Upper lobe of left lung (tissue), 6 donors: Measurements from ENCODE around the gene SOX30. TPM values are rescaled to one million over a fixed set of nuclear protein-coding genes. Genes with fewer than 3 reads are reported as not detected.
"Not testable (repeated sequence)": the region's sequence is repeated elsewhere in the genome, so short reads cannot be mapped to it uniquely, and the experiment has no call there.

Experiments used
- ATAC-seq, 2 donors: fragments of 200-7000 bp; cut with Tn5 transposase; one replicate each; pipeline ENCODE4 v1.9.1; 2022; ENCODE audit warnings: mild to moderate bottlenecking in 2 of 2, moderate library complexity in 2 of 2; ENCODE audit not compliant: low FRiP score in 2 of 2
- DNase-seq, 2 donors: peaks; one replicate each; pipeline ENCODE4 v3.0.0-alpha.2; 2019 to 2020
- H3K27ac ChIP-seq, 4 donors: fragments of 200-600 bp; sonication (generic); one replicate each; pipeline ENCODE4 v1.5.1; 2016 to 2019
- H3K27me3 ChIP-seq, 4 donors: fragments of 200-600 bp; sonication (generic); one replicate each; pipeline ENCODE4 v1.5.1; 2017 to 2019
- H3K36me3 ChIP-seq, 4 donors: fragments of 200-600 bp; sonication (generic); one replicate each; pipeline ENCODE4 v1.5.1; 2016 to 2019
- H3K4me1 ChIP-seq, 4 donors: fragments of 200-600 bp; sonication (generic); one replicate each; pipeline ENCODE4 v1.5.1; 2018 to 2019
- H3K4me3 ChIP-seq, 4 donors: fragments of 200-600 bp; sonication (generic); one replicate each; pipeline ENCODE4 v1.5.1; 2017 to 2019; ENCODE audit warnings: mild to moderate bottlenecking in 2 of 4, moderate library complexity in 1 of 4
- H3K9me3 ChIP-seq, 4 donors: fragments of 200-600 bp; sonication (generic); one replicate each; pipeline ENCODE4 v1.5.1; 2018 to 2019
- EP300 ChIP-seq, 4 donors: sonication (generic); formaldehyde crosslinking; IDR thresholded peaks; one replicate each; pipeline ENCODE4 v1.5.1; 2017; ENCODE audit warnings: antibody characterized with exemption in 4 of 4, control low read depth in 2 of 4
- POLR2A ChIP-seq, 4 donors: fragments of 450-650 bp; IDR thresholded peaks; one replicate each; pipeline ENCODE4 v1.5.1; 2016 to 2017; ENCODE audit warnings: antibody characterized with exemption in 4 of 4, mild to moderate bottlenecking in 2 of 4
- POLR2AphosphoS5 ChIP-seq, 2 donors: sonication (generic); formaldehyde crosslinking; IDR thresholded peaks; one replicate each; pipeline ENCODE4 v1.5.1; 2017; ENCODE audit warnings: antibody characterized with exemption in 2 of 2
- whole genome bisulfite sequencing, 2 donors: methylation state at CpG; one replicate each; pipeline ENCODE4 v1.1.5; 2017 to 2018; 5-methylcytosine and 5-hydroxymethylcytosine counted together
- total RNA-seq, 6 donors: library from RNA; depleted of rRNA in 4 of 6; stranded (reverse); fragments of >200 nt in 4 of 6; gene quantifications; one replicate each; pipeline versions ENCODE4 v1.1.0 to v1.2.1, GENCODE V29; 2016 to 2021
- TF ChIP-seq, protein P1 (sequence below), 6 experiments: fragments of 450-650 bp in 4 of 6; fragments of 200-600 bp in 2 of 6; sonication (generic) in 2 of 6; IDR thresholded peaks; one replicate each; pipeline ENCODE4 v1.5.1; 2016 to 2019; ENCODE audit warnings: antibody characterized with exemption in 6 of 6
- donor health status: DM: no; HTN: no; CAD: no; lungs with moderate emphysema.
- donor health status: DM: no; HTN: yes; CAD: no; lungs with severe emphysema.

SOX30 gene
- total RNA-seq, 6 donors from 2014 or later = 0.17 TPM; not detected in 5

GRCh38 chr5:157687198-157687554 lies 34.9 kb upstream of the SOX30 start:
- no peak for DNase-seq
- WGBS, 2 donors = 92 to 100% methylated on average over 1 of the region's 1 CpG

DNA sequence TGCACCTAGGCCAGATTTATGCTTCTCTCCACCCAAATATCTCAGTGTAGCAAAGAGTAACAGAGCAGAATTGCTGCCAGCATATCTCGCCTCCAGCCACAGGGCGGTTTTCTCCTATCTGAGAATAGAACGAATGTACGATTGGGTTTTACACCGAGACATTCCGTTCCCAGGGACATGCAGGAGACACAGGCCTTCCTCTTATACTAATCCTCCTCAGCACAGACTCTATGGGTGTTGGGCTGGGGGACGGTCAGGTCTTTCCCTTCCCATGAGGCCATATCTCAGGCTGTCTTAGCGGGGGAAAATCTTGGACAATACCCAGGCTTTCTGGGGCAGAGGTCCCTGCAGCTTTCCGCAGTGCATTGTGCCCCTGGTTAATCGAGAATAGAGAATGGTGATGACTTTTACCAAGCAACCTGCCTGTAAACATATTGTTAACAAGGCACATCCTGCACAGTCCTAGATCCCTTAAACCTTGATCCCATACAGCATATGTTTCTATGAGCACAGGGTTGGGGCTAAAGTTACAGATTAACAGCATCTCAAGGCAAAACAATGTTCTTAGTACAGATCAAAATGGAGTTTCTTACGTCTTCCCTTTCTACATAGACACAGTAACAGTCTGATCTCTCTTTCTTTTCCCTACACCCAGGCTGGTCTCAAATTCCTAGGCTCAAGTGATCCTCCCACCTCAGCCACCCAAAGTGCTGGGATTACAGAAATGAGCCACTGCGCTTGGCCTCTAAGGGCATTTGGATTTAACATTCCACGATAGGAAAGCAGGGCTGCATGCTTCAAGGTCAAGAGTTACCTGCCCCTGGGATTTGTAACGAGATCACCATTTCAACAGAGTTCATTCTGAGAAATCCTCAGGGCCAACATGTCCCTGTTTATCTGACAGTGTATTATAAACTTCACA lies 34.3 kb upstream of the SOX30 start:
- 91 to 92% methylated on average over 13 to 14 of the region's 14 CpGs for WGBS, 2 donors
- DNase-seq, H3K27me3 ChIP-seq, H3K9me3 ChIP-seq, H3K4me1 ChIP-seq, ATAC-seq, H3K27ac ChIP-seq, H3K4me3 ChIP-seq, H3K36me3 ChIP-seq: not testable (repeated sequence)

More at GRCh38 chr5:157687198-157687554, 34.9 kb upstream of the SOX30 start:
- Histone ChIP-seq H3K4me1 (no peaks in the 10 kb centered on the region), H3K9me3 (no peaks in the 10 kb centered on the region), H3K4me3 (no peak overlapping the region), H3K36me3 (no peaks in the 10 kb centered on the region), H3K27me3 (no peaks in the 10 kb centered on the region), H3K27ac (no peak overlapping the region)
- no peak for ATAC-seq
- TF ChIP-seq, protein P1, sequence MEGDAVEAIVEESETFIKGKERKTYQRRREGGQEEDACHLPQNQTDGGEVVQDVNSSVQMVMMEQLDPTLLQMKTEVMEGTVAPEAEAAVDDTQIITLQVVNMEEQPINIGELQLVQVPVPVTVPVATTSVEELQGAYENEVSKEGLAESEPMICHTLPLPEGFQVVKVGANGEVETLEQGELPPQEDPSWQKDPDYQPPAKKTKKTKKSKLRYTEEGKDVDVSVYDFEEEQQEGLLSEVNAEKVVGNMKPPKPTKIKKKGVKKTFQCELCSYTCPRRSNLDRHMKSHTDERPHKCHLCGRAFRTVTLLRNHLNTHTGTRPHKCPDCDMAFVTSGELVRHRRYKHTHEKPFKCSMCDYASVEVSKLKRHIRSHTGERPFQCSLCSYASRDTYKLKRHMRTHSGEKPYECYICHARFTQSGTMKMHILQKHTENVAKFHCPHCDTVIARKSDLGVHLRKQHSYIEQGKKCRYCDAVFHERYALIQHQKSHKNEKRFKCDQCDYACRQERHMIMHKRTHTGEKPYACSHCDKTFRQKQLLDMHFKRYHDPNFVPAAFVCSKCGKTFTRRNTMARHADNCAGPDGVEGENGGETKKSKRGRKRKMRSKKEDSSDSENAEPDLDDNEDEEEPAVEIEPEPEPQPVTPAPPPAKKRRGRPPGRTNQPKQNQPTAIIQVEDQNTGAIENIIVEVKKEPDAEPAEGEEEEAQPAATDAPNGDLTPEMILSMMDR (IDR thresholded peaks at IDR 0.05) = no peak
- TF ChIP-seq EP300 (IDR thresholded peaks at IDR 0.05) = no peak
- no peak for TF ChIP-seq POLR2AphosphoS5 (IDR thresholded peaks at IDR 0.05)
- no peak for TF ChIP-seq POLR2A (IDR thresholded peaks at IDR 0.05)

DNA sequence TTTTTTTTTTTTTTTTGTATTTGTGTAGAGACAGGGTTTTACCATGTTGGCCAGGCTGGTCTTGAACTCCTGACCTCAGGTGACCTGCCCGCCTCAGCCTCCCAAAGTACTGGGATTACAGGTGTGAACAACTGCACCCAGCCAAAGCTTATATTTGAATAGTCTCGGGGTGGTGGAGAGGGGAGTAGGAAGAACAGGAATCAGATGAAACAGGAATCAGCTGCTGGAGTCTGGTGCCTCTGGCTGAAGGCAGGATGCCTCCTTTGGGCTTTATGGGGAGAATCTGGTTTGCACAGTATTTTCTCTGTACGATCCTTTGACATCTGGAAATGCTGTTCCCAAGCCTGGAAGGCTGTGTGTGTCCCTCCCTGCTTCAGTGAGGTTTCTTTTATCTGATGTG lies 30.0 kb upstream of the SOX30 start:
- Histone ChIP-seq H3K4me3 (no peak overlapping the region), H3K36me3 (no peaks in the 10 kb centered on the region), H3K4me1 (no peaks in the 10 kb centered on the region), H3K27ac (no peak overlapping the region), H3K27me3 (no peaks in the 10 kb centered on the region), H3K9me3 (no peaks in the 10 kb centered on the region)
- TF ChIP-seq POLR2AphosphoS5 (IDR thresholded peaks at IDR 0.05) = no peak
- TF ChIP-seq POLR2A (IDR thresholded peaks at IDR 0.05) = no peak
- no peak for TF ChIP-seq EP300 (IDR thresholded peaks at IDR 0.05)
- TF ChIP-seq, protein P1 (IDR thresholded peaks at IDR 0.05) = no peak
- no peak for DNase-seq
- no peak for ATAC-seq
- 64 to 74% methylated on average over 3 of the region's 3 CpGs for WGBS, 2 donors

GRCh38 chr5:157681048-157681447 lies 28.8 kb upstream of the SOX30 start:
- 81 to 89% methylated on average over 4 of the region's 4 CpGs for WGBS, 2 donors

GRCh38 chr5:157680239-157680638 lies 28.0 kb upstream of the SOX30 start:
- ATAC-seq (no peak), DNase-seq (no peak)
- TF ChIP-seq POLR2A (IDR thresholded peaks at IDR 0.05) = no peak
- TF ChIP-seq, protein P1 (IDR thresholded peaks at IDR 0.05) = no peak
- no peak for TF ChIP-seq EP300 (IDR thresholded peaks at IDR 0.05)
- TF ChIP-seq POLR2AphosphoS5 (IDR thresholded peaks at IDR 0.05) = no peak
- no peak overlapping the region for H3K27ac ChIP-seq
- no peaks in the 10 kb centered on the region for H3K36me3 ChIP-seq
- 95 to 97% methylated on average over 2 of the region's 2 CpGs for WGBS, 2 donors
- no peaks in the 10 kb centered on the region for H3K27me3 ChIP-seq
- H3K4me3 ChIP-seq = no peak overlapping the region
- H3K9me3 ChIP-seq = no peaks in the 10 kb centered on the region
- H3K4me1 ChIP-seq = no peaks in the 10 kb centered on the region

More at GRCh38 chr5:157681048-157681447, 28.8 kb upstream of the SOX30 start:
- no peak overlapping the region for H3K4me3 ChIP-seq
- no peaks in the 10 kb centered on the region for H3K4me1 ChIP-seq
- H3K27ac ChIP-seq = no peak overlapping the region
- DNase-seq (no peak), ATAC-seq (no peak)
- TF ChIP-seq POLR2A (IDR thresholded peaks at IDR 0.05) = no peak
- no peak for TF ChIP-seq POLR2AphosphoS5 (IDR thresholded peaks at IDR 0.05)
- no peak for TF ChIP-seq EP300 (IDR thresholded peaks at IDR 0.05)
- TF ChIP-seq, protein P1 (IDR thresholded peaks at IDR 0.05) = no peak
- H3K27me3 ChIP-seq = no peaks in the 10 kb centered on the region
- no peaks in the 10 kb centered on the region for H3K36me3 ChIP-seq
- H3K9me3 ChIP-seq = no peaks in the 10 kb centered on the region
